Measurements from ENCODE around the gene PI4KA.
A peak's percentile ranks its signal among the peaks of the same experiment; 100 is the strongest.

Gene PI4KA

DNA sequence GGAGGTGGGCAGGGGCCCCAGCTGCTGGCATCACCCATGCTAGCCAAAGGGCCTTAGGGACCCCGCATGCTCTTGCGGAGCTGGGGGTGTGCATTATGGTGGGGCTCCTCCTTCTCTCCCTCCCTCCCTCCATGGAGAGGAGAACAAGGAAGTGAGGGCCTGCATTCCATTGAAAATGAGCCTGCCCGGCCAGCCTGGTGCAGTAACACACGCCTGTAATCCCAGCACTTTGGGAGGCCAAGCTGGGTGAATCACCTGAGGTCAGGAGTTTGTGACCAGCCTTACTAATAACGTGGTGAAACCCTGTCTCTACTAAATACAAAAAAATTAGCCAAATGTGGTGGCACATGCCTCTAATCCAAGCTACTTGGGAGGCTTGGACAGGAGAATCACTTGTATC lies 22.6 kb upstream of the PI4KA start:
- DNase-seq = no peak

DNA sequence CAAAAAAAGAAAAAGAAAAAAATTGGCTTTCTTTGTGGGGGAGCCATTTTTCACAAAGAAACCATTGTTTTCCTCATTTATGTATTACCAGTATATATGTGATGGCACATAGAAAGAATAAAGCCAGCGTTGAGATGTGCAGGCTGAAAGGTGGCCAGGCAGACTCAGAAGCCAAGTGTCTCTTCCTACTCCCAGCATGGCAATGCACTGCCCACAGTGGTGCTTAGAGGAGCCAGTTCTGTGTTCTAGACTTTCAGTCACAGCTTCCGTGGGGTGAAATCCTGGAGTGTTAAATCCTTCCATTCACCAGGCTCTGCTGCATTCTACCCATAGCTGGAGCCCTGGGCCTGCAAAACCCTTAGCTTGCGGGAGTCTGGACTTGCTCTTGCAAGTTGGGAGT lies 19.1 kb upstream of the PI4KA start:
- DNase-seq = no peak

DNA sequence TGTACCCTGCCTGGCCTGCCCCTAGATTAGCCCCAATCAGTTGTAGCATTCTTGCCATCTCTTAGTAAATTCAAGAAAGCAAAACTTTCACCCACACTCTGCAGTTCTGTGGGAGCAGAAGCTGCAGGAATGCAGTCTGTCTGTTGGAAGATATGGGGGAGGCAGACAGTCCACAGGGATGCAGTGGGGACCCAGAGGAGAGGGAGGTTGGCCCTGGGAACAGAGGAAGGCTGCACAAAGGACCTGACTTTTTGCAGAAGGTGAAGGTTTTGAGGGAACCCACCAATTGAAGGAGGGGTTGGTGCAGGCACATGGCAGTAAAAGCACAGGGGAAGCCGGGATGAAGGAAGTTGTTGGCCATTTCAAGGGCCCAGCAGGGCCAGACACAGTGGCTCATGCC lies 16.7 kb upstream of the PI4KA start:
- DNase-seq = no peak

DNA sequence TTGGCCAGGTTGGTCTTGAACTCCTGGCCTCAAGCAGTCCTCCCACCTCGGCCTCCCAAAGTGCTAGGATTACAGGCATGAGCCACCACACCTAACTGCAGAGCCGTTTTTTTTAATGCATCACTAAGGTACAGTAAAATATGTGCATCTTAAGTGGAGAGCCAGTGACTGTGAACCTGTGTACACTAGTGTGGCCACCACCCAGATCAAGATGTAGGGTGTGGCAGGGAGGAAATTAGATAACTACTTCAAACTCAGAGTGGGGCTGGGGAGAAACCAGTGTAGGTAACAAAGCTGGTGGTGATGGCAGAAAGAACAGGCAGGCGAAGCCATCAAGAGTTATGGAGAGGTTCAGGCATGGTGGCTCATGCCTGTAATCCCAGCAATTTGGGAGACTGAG lies 14.6 kb upstream of the PI4KA start:
- no peak for DNase-seq

DNA sequence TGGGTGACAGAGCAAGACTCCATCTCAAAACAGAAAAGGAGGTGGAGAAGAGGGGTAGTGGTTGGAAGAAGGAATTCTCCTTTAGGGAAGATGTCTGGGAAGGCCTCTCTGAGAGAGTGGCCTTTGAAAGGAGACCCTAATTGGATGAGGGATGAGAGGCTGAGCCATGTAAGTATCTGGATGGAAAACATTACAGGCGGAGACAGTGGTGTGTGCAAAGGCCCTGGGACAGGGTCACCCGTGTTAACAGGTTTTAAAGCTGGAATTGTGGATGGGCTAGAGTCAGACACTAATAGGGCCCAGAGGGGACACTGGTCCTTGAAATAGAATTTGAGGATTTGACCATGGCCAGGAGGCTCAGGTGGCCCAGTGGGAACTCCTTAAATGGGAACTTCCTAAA lies 10.6 kb upstream of the PI4KA start:
- no peak for DNase-seq

DNA sequence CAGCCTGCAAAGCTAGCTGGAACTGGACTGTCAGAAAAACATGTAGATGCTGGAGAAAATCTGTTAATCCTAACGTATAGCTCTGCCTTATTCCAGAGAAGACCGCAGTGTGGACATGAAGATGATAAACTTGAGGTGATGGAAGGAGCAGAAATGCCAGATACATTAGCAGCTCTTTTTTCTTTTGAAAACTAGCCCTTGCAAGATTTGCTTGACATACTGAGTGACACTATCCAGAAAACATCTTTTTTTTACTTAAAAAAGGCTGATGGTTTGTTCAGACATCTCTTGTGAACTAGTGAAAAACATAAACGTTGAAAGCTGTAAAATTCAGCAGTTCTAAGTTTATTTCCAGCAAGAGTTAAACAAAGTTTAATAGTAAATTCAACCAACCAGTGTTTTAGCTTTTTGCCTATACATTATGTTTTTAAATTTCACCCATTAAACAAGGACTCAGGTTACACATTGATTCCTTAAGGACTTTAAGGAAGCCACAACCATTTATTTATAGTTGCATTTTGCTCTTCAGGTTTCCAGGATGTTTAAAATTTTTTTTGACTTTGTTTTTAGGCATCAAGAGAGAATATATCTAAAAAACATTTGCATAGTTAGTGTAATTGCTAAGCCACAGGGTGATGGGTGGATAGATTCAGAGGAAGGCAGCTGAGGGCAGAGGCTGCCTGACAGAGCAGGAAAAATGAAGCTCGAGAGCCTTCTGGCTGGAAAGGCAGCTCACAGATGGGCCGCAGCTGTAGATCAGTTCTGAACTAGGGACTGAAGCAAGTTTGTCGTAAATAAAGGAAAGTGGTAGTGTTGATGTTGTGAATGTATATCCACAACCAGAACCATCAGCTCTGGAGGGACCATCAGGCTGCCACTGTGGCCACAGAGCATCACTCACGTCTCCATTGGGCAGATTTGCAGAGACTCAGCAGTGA lies 9.7 kb upstream of the PI4KA start:
- DNase-seq = no peak

DNA sequence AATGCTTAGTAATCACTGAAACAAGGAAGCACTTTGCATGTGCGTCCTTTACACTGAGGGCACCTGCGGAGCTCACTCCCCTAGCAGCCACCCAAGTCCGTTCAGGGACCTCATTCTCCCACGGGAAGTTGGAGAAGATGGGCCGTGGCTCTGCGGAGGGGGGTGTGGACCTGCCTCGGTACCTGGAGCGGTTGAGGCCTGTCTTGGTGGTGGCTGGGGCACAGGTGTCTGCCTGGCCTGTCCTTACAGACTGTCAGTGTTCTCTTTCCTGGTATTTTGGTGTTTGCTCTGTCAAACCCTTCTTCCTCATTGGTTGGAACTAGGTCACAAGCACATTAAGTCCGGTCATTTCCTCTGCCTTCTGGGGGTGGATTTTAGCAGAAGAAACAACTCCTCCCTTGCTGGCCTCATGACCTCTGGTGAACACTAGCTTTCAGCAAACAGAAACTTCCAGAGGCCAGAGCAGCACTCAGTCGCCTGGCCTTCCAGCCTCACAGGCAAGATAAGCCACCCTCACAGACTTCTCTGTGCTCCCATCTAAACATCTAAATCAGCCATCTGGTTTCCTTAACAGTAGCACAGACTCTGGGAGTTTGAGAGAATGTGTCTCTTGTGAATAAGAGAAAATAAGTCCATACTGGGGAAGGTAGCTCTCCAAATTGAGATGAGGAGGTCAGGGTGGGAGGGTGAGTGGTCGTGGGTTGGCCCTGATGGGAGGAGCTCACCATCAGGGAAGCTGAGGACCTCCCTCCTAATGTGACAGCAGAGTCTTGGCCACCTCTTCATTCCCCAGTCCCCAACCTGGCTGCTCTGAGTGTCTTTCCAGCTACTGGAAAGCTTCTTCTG lies 8.8 kb upstream of the PI4KA start:
- DNase-seq = no peak

DNA sequence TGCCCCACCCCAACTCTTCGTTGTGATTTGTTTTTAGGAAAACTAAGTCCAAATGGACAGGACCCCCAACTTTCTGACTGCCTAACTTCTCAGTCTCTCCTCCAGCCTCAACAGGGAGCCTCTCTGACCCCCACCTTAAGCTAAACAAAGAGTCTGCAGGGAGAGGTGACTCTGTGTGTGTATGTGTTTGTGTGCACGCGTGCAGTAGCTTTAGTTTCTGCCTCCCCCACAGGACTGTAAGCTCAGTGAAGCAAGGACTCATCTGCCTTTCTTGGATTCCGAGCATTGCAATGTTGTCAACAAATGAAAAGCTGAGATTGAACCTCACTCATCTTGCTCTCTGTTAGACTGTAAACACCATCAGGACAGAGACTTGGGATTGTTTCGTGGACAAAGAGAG lies 8.1 kb upstream of the PI4KA start:
- no peak for DNase-seq

DNA sequence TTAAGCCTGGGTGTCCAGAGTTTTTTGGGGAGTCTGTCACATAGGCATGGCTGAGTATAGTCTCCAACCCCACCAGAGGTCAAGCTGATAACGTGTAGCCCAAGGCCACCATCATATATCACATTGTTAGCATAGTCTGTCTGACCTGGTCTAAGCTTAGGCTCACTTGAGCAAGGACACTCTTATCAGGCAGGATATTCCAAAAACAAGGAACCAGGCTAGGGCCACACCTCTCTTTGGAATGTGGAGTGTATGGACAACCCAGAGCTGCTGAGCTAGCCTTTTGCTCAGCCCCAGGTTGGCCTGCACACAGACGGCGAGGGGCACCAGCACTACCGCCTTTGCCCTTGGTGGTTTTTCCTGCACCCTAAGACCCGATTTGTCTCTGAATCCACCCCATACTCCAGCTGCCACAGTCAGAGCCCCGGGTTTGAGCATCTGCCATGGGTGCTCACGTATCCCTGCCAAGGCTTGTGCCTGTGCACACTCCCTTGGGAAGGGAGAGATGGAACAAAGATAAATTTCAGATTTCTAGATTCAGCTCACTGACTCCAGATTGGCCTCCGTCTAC lies 7.3 kb upstream of the PI4KA start:
- DNase-seq = no peak

DNA sequence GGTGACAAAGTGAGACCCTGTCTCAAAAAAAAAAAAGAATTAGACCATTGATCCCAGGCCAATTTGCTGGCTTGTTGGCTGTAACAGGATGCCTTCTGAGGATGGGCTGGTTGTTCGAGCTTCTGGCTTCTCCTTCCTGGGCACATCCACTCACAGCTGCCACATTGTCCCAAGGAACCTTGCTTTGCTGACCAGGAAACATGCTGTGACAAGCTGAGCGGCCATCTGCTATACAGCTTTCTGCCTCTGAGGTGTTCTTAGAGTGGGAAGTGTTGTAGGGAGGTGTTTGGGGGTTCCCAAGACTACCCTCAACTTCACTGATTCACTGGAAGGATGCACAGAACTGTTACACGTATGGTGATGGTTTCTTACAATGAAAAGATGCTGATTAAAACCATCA lies 6.7 kb upstream of the PI4KA start:
- no peak for DNase-seq

DNA sequence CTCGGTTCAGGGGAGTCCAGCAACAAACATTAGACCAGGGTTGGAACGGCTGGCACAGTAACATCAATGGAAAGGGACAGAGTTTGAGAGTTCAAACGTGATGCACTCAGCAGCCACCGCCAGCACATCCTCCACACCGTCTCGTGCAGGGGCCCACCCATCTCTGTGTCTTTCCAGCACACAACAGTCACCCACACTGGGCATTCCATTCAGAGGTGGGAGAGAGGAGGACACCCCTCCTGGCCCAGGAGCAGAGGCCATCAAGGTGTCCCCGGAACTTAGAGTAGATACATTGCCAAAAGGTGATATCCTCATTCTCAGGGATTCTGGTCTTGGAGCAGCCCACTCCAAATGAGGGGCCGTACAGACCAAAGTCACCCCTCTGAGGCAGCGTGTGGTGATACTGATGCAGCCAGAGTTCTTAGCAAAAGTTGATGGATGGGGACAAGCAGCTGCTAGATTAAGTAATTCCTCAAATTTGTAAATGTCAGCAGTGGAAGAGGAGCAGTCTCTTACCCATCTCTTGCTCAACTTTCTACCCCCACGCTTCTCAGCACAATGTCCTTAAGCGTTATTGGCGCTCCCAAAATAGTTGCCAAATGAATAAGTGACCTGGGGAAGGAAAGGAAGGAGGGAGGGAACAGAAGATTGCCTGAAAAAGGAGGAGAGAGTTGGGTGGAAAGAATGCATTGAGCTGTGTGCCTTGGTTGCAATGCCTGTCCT lies 5.7 kb upstream of the PI4KA start:
- no peak for DNase-seq

DNA sequence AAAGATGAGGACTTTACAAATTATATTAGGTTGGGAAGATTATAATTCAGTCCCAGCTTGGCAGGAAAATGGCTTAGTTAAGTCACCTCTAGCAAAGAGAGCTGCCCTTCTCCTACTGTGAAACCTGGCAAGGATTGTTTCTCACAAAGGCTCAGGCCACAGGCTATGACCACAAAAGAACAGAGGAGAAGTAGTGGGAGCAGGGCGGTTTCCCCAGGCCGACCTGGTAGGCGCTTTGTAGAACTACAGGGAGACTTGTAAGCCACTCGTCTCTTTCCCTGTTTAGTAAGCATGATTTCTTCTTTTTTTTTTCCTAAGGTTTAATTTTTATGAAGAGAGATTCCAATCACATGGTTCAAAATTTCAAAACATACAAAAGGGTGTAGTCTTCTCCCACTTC lies 4.8 kb upstream of the PI4KA start:
- DNase-seq = no peak

DNA sequence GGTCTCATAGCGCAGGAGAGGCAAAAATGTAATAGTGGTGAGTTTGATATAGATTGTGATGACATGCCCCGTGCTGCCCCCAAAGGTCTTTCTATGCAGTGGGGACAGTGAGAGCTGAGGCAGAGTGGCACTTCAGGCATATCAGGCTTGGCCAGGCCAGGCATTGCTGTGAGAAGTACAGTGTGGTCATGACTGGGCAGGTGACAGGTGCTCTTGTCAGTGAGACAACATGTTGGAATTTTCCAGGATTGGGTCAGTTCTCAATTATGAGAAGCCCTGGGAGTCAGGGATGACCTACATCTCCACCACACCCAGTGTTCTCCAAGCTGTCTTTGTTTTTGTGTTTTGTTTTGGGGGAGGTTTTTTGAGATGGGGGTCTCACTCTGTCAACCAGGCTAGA lies 3.9 kb upstream of the PI4KA start:
- DNase-seq = no peak

DNA sequence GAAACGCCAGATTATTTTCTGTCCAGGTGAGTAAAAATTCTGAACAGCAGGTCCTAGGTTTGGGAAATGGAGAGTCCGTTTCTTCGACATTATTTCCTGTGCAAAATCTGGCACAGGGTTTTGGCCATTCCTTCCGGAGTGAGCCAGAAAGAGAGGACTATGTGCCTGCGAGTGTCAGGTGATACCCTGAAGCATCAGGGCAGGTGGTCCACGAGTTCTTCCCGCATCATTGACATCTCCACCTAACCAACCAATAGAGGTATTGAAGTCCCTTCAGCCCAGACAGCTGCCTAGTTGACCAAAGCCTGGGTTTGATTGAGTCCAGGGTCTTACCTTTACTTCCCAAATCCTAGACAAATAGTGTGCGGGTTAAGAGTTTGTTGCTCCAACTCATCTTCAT lies 1.0 kb upstream of the PI4KA start:
- DNase-seq = no peak

DNA sequence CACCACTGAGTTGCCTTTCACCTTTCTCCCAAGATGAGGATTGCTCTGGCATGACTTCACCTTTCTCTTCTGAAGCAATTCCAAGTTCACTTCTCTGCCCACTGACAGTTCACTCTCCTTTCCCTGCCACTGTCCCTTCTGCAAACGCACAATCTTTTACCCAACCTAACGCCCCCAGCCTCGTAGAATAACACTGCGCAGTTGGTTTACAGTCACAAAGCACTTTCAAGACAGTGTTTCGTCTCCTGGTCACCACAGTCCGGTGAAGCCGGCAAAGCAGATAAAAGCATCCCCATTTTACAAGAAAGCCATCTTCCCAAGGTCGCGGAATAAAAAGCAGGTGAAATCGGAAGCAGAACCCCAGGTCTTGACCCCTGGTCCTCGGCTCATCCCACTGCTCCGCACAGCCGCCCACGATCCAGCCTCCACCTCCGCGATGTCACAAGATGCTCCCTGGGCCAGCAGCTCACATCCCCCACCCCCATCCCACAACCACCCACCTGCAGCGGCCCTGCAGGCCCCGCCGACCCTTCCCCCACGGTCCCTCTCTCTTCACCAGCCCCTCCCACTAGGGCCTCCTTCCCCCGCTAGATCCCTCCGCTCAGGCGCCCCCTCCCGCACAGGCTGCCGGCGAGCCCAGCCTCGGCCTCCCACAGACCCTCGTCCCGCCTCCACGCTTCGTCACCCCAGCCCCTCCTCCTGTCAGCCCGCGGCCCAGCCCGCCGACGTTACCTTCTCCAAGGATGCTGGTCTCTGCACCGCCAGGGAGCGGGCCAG lies 585 bp downstream of the PI4KA start:
- DNase-seq = peak; percentile 32

DNA sequence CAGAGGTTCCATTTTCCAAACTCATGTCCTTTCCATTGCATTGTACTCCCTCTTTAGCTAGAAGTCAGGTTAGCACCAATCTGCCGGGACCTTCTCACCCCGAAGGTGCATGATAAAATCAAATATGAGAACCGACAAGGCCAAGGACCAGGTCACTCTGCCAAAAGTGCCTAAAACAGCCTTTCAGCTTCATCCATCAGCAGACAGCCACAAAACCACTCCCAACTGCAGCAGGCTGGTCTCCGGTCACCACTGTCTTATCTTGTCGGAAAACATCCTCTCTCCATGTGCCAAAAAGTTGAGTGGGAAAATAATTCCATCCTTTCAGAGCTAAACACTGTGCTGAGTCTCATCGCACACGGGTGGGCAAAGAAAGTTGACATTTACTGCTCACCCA lies 1.4 kb downstream of the PI4KA start:
- no peak for DNase-seq

DNA sequence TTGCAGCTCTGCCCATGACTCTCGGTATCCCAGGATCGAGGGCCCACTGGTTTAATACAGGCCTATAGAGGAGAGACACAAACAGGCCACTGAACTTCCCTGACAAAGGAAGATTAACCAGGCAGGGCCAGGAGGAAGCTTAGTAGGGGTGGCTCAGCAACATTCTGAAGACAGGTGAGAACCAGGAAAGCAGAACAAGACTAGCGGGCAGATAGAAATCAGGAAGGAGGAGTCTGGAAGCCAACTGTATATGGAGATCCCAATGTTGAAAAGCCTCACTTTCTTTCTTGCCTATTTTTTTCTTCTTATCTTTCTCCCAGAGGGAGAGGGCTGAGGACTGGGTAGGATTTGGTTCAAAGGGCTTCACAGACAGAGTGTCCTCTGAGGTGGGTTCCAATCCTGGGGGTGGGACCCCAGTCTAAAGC lies 5.4 kb downstream of the PI4KA start:
- DNase-seq = no peak

DNA sequence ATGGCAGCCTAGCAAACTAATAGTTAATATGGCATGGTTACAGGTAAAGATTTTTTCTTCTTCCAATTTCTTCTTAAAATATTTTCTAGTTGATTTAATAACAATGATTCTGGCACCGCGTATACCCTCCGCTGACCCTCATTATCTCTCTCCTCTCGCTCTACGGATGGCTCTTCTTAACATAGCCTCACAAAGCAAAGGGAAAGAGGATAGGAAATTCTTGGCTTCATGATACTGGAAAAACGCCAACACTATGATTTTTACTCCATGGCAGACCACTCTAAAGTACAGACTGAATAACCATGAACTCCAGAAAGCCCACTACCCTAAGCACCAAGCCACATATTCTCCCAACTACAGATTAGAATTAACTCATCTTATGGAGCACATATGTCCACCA lies 6.1 kb downstream of the PI4KA start:
- no peak for DNase-seq

DNA sequence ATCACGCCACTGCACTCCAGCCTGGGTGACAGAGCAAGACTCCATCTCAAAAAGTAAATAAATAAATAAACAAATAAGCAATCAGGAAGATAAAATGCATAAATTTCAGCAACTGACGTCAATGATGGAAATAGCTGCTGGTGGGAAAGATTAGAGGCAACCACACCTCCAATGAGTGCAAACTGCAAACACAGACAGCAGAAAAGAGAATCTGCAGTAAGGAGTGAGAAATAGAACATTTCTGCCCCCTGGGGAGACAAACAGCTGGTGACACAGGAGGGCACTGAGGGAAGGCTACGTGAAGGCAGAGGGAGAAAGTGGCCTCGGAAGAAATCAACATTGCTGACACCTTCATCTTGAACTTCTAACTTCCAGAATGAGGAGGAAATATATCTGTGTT lies 6.5 kb downstream of the PI4KA start:
- DNase-seq = no peak

DNA sequence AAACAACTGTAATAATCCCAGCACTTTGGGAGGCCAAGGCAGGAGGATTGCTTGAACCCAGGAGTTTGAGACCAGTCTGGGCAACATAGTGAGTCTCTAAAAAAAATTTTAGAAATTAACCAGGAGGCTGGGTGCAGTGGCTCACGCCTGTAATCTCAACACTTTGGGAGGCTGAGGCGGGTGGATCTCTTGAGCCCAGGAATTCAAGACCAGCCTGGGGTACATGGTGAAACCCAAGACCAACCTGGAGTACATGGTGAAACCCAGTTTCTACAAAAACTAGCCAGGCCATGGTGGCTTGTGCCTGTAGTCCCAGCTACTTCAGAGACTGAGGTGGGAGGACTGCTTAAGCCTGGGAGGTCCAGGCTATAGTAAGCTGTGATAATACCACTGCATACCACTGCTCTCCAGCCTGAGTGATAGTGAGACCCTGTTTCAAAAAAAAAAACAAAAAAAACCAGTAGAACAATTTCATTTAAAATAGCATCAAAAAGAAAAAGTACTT lies 11.2 kb downstream of the PI4KA start:
- no peak for DNase-seq

DNA sequence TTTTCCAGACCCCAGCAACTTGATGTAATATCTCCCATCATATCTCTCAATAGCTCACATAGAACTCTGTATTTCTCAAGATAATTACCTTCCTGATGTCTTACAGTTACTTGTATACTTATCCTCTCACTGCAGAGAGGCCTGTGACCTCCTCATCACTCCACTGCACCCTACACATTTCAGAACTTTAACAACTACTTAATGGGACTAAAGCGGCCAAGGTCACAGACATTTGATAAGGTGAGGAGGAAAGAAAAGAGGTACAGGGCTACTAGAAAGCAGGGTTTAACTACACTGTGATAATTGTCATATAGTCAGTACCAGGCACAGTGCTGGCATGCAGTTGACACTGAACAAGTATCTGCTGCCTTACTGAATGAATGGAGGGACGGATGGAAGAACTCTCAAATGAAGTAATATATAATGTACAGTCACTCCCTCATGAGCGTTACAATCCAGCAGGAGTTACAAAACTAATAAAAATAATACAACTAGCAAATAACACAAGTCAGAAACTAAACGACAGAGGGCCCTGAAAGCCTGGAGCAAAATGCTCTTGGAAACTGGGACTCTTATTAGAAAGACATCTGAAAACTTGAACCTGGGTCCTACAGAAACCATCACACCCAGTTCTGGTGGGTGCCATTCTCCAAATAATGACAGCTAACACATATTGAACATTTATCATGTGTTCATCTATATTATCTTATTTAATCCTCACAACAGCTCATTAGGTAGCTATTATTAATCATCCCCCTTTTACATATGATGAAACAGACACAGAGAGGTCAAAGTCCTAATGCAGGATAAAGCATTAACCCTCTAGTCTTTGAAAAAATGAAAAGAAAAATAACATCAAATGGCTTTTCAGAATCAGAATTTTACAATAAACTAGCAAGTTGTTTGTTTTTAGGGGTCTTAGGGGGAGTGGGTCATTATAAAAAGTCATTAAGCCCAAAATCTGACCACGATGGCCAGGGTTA lies 14.3 kb downstream of the PI4KA start:
- DNase-seq = no peak

Data from NCI-H748 treated with DMSO at 0.1 percent for 48 hours (cell line).